NB4 (cell line): Measurements from ENCODE around the gene SELENOW.
A peak's percentile ranks its signal among the peaks of the same experiment; 100 is the strongest.
"Not testable (repeated sequence)": the region's sequence is repeated elsewhere in the genome, so short reads cannot be mapped to it uniquely, and the experiment has no call there.

ENCODE experiments used
- DNase-seq: peaks from one replicate; pipeline ENCODE4 v3.0.0; 2010; ENCODE audit warnings: low read depth
- H3K4me3 ChIP-seq: one replicate; pipeline ENCODE4 v1.5.1; 2011; ENCODE audit warnings: mild to moderate bottlenecking, low read depth, low read length, moderate library complexity
- MYC ChIP-seq: IDR thresholded peaks from 2 replicates; pipeline ENCODE4 v1.6.1; 2011; ENCODE audit warnings: low read depth, low read length
- POLR2A ChIP-seq: IDR thresholded peaks from 2 replicates; pipeline ENCODE4 v1.6.1; 2011; ENCODE audit warnings: mild to moderate bottlenecking; ENCODE audit not compliant: insufficient read length; ENCODE audit errors: extremely low read depth
- TF ChIP-seq, protein P1 (sequence below): IDR thresholded peaks from one replicate; pipeline ENCODE4 v1.5.1; 2012; ENCODE audit warnings: low read depth, low read length
- TF ChIP-seq, protein P2 (sequence below): IDR thresholded peaks from 2 replicates; pipeline ENCODE4 v1.6.1; 2011; ENCODE audit warnings: low read depth, low read length

SELENOW gene

DNA sequence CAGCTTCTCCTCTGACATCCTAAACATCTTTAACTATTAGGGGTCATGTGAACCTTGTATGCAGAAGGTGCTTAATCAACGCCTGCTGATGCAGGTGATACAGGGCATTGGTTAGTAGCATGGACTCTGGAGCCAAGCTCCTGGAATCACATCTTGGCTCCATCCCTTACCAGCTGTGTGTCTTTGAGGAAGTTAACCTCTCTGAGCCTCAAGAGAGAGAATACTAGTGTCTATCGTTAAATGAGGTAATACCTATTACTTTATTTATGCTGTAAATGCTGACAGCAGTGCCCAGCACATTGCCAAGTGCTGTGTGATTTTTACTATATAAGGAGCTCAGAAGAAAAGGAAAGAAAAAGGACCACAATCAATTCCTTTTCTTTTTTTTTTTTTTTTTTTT is 11.2 kb upstream of the SELENOW start:
- DNase-seq: no peak
- TF ChIP-seq, protein P1, sequence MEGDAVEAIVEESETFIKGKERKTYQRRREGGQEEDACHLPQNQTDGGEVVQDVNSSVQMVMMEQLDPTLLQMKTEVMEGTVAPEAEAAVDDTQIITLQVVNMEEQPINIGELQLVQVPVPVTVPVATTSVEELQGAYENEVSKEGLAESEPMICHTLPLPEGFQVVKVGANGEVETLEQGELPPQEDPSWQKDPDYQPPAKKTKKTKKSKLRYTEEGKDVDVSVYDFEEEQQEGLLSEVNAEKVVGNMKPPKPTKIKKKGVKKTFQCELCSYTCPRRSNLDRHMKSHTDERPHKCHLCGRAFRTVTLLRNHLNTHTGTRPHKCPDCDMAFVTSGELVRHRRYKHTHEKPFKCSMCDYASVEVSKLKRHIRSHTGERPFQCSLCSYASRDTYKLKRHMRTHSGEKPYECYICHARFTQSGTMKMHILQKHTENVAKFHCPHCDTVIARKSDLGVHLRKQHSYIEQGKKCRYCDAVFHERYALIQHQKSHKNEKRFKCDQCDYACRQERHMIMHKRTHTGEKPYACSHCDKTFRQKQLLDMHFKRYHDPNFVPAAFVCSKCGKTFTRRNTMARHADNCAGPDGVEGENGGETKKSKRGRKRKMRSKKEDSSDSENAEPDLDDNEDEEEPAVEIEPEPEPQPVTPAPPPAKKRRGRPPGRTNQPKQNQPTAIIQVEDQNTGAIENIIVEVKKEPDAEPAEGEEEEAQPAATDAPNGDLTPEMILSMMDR: no peak
- TF ChIP-seq MYC (no peak), POLR2A (no peak)
- H3K4me3 ChIP-seq: no peak overlapping the region

DNA sequence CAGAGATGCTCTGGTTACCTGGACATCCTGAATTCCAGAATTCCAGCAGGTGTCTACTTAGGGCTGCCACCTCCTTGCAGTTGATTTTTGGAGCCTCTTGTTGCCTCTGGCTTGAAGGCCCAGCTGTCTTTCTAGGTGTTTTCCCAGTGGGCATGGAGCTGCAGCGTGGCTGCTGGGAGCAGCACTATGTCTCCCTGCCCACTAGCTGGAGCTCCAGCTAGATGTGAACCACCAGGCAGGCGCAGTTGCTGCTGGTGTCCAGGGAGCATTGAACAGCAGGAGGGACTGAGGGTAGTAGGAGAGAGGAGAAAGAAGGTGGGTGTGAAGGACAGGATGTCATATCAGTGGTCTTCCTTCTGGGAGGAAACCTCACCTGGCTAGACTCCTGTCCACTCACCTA is 9.9 kb upstream of the SELENOW start:
- TF ChIP-seq, protein P1: peak; percentile 27
- no peak for TF ChIP-seq MYC
- DNase-seq: peak; percentile 37

DNA sequence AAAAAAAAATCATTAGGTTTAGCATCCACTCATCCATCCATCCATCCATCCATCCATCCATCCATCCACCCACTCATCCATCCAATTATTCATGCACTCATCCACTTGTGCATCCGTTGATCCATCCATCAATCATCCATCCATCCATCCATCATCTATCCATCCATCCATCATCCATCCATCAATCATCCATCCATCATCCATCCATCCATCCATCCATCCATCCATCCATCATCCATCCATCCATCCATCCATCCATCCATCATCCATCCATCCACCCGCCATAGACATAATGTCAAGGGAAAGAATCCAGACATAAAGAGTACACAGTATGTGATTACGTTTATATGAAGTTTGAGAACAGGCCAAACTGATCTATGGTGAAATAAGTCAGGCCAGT is 9.0 kb upstream of the SELENOW start:
- no peak for DNase-seq
- H3K4me3 ChIP-seq: no peak overlapping the region
- TF ChIP-seq, protein P2, sequence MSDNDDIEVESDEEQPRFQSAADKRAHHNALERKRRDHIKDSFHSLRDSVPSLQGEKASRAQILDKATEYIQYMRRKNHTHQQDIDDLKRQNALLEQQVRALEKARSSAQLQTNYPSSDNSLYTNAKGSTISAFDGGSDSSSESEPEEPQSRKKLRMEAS: no peak
- TF ChIP-seq POLR2A (no peak), MYC (no peak)
- TF ChIP-seq, protein P1: no peak

More for the DNA sequence above, 9.9 kb upstream of the SELENOW start:
- H3K4me3 ChIP-seq: no peak overlapping the region

DNA sequence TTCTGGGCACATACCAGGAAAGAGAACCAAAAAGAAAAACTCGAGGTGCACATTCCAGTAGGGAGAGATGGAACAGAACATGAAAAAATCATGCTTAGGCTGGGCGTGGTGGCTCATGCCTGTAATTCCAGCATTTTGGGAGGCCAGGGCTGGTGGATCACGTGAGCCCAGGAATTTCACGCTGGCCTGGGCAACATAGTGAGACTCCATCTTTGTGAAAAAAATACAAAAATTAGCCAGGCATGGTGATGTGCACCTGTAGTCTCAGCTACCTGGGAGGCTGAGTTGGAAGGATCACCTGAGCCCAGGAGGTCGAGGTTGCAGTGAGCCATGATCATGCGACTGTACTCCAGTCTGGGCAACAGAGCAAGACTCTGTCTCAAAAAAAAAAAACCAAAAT is 7.2 kb upstream of the SELENOW start:
- not testable (repeated sequence) for H3K4me3 ChIP-seq, DNase-seq

DNA sequence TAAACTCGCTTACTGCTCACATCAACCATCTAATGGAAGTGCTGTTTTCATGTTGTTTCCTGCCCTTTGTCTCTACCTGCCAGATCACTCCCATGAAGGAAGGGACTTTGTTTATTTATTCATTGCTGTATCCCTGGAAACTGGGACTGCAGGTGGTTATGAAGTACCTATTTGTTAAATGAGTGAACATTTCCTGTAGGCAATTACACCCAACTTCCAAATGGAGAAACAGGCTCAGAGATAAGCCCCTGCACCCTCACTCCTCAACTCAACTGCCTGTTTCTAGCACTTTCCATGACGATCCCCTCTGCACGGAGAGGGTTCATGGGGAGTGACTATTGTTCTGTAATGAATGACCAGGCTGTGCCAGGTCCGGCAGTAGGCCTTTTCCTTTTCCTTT is 1.9 kb upstream of the SELENOW start:
- no peak overlapping the region for H3K4me3 ChIP-seq
- DNase-seq: no peak
- TF ChIP-seq MYC (no peak), POLR2A (no peak)
- TF ChIP-seq, protein P1: no peak
- TF ChIP-seq, protein P2: no peak

DNA sequence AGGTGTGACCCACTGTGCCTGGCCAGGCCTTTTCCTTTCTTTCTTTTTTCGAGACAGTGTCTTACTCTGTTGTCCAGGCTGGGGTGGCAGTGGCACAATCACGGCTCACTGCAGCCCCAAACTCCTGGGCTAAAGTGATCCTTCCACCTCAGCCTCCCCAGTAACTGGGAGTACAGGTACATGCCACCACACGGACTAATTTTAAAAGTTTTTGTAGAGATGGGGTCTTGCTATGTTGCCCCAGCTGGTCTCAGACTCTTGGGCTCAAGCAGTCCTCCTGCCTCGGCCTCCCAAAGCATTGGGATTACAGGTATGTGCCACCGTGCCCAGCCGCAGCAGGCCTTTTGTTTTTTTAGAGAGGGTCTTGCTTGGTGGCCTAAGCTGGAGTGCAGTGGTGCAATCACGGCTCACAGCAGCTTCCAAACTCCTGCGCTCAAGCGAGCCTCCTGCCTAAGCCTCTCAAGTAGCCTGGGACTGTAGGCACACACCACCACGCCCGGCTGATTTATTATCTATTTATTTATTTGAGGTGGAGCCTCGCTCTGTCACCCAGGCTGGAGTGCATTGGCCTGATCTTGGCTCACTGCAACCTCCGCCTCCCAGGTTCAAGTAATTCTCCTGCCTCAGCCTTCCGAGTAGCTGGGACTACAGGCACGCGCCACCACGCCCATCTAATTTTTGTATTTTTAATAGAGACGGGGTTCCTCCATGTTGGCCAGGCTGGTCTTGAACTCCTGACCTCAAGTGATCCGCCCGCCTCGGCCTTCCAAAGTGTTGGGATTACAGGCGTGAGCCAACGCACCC is 1.1 kb upstream of the SELENOW start:
- not testable (repeated sequence) for DNase-seq
- peak overlapping the region; percentile 81 for H3K4me3 ChIP-seq

DNA sequence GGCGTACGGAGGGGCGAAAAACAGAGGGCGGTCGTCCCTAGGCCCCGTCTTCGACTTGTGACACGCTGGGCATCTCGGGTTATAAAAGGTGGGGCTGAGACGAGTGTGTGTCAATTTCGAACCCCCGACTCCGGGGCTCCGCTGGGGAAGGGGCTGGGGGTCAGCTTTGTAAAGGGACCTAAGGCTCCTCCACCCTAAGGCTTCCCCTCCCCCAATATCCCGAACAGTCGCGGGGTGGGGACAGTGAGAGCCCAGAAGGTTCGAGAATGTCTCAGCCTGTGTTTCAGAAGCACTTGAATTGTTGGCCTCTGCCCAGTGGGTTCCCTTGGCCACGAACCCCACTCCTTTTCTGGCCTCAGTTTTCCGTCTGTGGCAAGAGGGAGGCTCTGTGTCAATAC is 450 bp downstream of the SELENOW start:
- DNase-seq: no peak
- TF ChIP-seq, protein P2: peak; percentile 33; the same call in 1 of the 2 replicates
- peak; percentile 41 for TF ChIP-seq MYC
- TF ChIP-seq, protein P1: no peak
- H3K4me3 ChIP-seq: peak overlapping the region; percentile 81
